ENCODE data around the gene ZFP36L2. TPM values are rescaled to one million over a fixed set of nuclear protein-coding genes. Genes with fewer than 3 reads are reported as not detected.

Gene ZFP36L2
- total and polyA plus RNA-seq, 10 of the 15 experiments (the other 5 are each of a cell fraction or from before 2014, with no cell fraction given) = 4.3 to 64.9 (median 19.5) TPM

GRCh38 chr2:43220760-43221123 is 5.7 kb downstream of the ZFP36L2 start:
- no peaks in the 10 kb centered on the region; a peak in 3 of 4 replicates for H3K36me3 ChIP-seq (ENCODE audit: control insufficient read depth in 2 of 2, insufficient read depth in 2 of 2, low read length in 1 of 2)
- ATAC-seq (no peak), DNase-seq (ENCODE audit: low read depth, low spot score) (no peak), FAIRE-seq (no peak)
- CTCF ChIA-PET = interaction anchor here (0.9 to 6.3 kb wide), 12 partner anchors 8 to 321 kb away, joined by 3 to 69 read pairs (median 6); no protein-coding TSS in a partner anchor
- H2AFZ ChIP-seq (ENCODE audit: control insufficient read depth, low read depth, low read length) = no peak overlapping the region
- H3K4me2 ChIP-seq (ENCODE audit: control insufficient read depth, insufficient read depth) = peak overlapping the region; percentile 99
- H4K20me1 ChIP-seq (ENCODE audit: control insufficient read depth, insufficient read depth) = no peaks in the 10 kb centered on the region
- H3K4me3 ChIP-seq = peak overlapping the region; percentile 81
- H3K9ac ChIP-seq (ENCODE audit: control insufficient read depth, insufficient read depth, low read length) = peak overlapping the region; percentile 82
- POLR2A ChIA-PET = interaction anchor here (0.6 to 3.7 kb wide), 9 partner anchors 8 to 263 kb away, joined by 3 to 30 read pairs (median 5); no protein-coding TSS in a partner anchor
- in situ Hi-C loops (cut with MboI) (no loop called here), intact Hi-C loops (cut with micrococcal nuclease; ENCODE audit: unreplicated experiment) (loop anchor here (2.0 to 10.0 kb wide), 3 partner anchors 26 to 366 kb away; no protein-coding TSS in a partner anchor)
- H3K9me3 ChIP-seq (replicated peaks; ENCODE audit: control insufficient read depth, insufficient read depth, low read length) = no peaks in the 10 kb centered on the region
- SMC1A ChIA-PET (ENCODE audit: uncharacterized antibody, unreplicated experiment) = interaction anchor here (0.6 to 11.4 kb wide), 9 partner anchors 9 to 619 kb away, joined by 3 to 147 read pairs (median 14); no protein-coding TSS in a partner anchor
- peaks cover 54% of the 10 kb centered on the region for H3K79me2 ChIP-seq (ENCODE audit: control insufficient read depth, insufficient read depth, low read length)
- no TSS peak for BruUV-seq (replicated peaks)
- H3K27me3 ChIP-seq (replicated peaks in 1 of 2; ENCODE audit: control insufficient read depth in 2 of 2, insufficient read depth in 2 of 2, low read length in 1 of 2) = no peaks in the 10 kb centered on the region
- WGBS (ENCODE audit: insufficient coverage, insufficient replicate concordance, low lambda C conversion rate, missing lambda C conversion rate) = 30% methylated on average over 5 of the region's 5 CpGs
- peak; percentile 59; the same call in 1 of the 2 replicates for TF ChIP-seq PAX5 (IDR thresholded peaks at IDR 0.05; ENCODE audit: borderline replicate concordance, low read depth, low read length)
- TF ChIP-seq, protein P1, sequence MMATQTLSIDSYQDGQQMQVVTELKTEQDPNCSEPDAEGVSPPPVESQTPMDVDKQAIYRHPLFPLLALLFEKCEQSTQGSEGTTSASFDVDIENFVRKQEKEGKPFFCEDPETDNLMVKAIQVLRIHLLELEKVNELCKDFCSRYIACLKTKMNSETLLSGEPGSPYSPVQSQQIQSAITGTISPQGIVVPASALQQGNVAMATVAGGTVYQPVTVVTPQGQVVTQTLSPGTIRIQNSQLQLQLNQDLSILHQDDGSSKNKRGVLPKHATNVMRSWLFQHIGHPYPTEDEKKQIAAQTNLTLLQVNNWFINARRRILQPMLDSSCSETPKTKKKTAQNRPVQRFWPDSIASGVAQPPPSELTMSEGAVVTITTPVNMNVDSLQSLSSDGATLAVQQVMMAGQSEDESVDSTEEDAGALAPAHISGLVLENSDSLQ (IDR thresholded peaks at IDR 0.05) = no peak
- peaks cover 31% of the 10 kb centered on the region for H3K4me1 ChIP-seq (ENCODE audit: control insufficient read depth, insufficient read depth, low read length)
- H3K27ac ChIP-seq (ENCODE audit: control insufficient read depth, insufficient read depth) = peak overlapping the region; percentile 88
- RAD21 ChIA-PET (ENCODE audit: unreplicated experiment) = interaction anchor here (0.6 to 5.2 kb wide), 16 partner anchors 8 to 393 kb away, joined by 3 to 46 read pairs (median 6); no protein-coding TSS in a partner anchor

DNA sequence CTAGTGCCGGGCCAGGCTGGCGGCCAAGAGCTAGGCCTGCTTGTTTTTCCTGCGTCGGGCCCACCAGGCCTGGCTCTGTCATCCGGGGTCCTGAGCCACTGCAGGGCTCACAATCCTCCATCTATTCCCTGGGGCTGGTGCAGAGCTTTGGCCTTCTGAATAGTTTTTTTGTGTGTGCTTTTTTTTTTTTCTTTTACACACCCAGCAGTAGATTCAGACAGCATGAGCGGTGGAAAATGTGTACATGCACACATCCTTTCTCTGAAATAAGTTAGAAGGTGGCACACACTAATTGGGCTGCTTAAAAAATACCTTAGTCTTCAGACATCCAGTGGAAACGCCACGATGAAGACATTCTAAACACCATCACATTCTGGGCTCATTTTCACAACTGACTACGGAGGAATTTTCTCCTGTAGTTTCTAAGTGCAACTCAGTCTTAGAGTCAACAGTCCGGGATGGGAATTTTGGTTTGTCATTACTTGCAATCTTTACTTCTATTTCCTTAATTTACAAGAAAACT is 6.1 kb downstream of the ZFP36L2 start:
- H3K79me2 ChIP-seq (ENCODE audit: control insufficient read depth, insufficient read depth, low read length) = peaks cover 49% of the 10 kb centered on the region
- ChIA-PET CTCF (interaction anchor here (0.9 to 6.3 kb wide), 9 partner anchors 9 to 321 kb away, joined by 3 to 69 read pairs (median 6); no protein-coding TSS in a partner anchor), POLR2A (interaction anchor here (0.7 to 3.7 kb wide), 8 partner anchors 9 to 407 kb away, joined by 3 to 30 read pairs (median 4); no protein-coding TSS in a partner anchor), RAD21 (ENCODE audit: unreplicated experiment) (interaction anchor here (0.6 to 5.2 kb wide), 16 partner anchors 9 to 392 kb away, joined by 3 to 46 read pairs (median 6); no protein-coding TSS in a partner anchor), SMC1A (ENCODE audit: uncharacterized antibody, unreplicated experiment) (interaction anchor here (0.7 to 11.4 kb wide), 7 partner anchors 9 to 619 kb away, joined by 3 to 147 read pairs (median 16); no protein-coding TSS in a partner anchor)
- H3K27me3 ChIP-seq (replicated peaks in 1 of 2; ENCODE audit: control insufficient read depth in 2 of 2, insufficient read depth in 2 of 2, low read length in 1 of 2) = no peaks in the 10 kb centered on the region
- peak overlapping the region; percentile 82 for H3K9ac ChIP-seq (ENCODE audit: control insufficient read depth, insufficient read depth, low read length)
- peak overlapping the region; percentile 88 for H3K27ac ChIP-seq (ENCODE audit: control insufficient read depth, insufficient read depth)
- FAIRE-seq = no peak
- no peaks in the 10 kb centered on the region for H4K20me1 ChIP-seq (ENCODE audit: control insufficient read depth, insufficient read depth)
- in situ Hi-C loops (cut with MboI) (no loop called here), intact Hi-C loops (cut with micrococcal nuclease; ENCODE audit: unreplicated experiment) (loop anchor here (2.0 to 10.0 kb wide), 3 partner anchors 25 to 365 kb away; no protein-coding TSS in a partner anchor)
- peak overlapping the region; percentile 89 for H2AFZ ChIP-seq (ENCODE audit: control insufficient read depth, low read depth, low read length)
- no peak for DNase-seq (ENCODE audit: low read depth, low spot score)
- WGBS (ENCODE audit: insufficient coverage, insufficient replicate concordance, low lambda C conversion rate, missing lambda C conversion rate) = 5% methylated on average over 10 of the region's 10 CpGs
- H3K4me2 ChIP-seq (ENCODE audit: control insufficient read depth, insufficient read depth) = peak overlapping the region; percentile 99
- H3K9me3 ChIP-seq (replicated peaks; ENCODE audit: control insufficient read depth, insufficient read depth, low read length) = no peaks in the 10 kb centered on the region
- no peaks in the 10 kb centered on the region; a peak in 3 of 4 replicates for H3K36me3 ChIP-seq (ENCODE audit: control insufficient read depth in 2 of 2, insufficient read depth in 2 of 2, low read length in 1 of 2)
- ATAC-seq = no peak
- H3K4me1 ChIP-seq (ENCODE audit: control insufficient read depth, insufficient read depth, low read length) = peaks cover 31% of the 10 kb centered on the region
- no TSS peak for BruUV-seq (replicated peaks)
- H3K4me3 ChIP-seq = peak overlapping the region; percentile 81
- TF ChIP-seq CREM (IDR thresholded peaks at IDR 0.05; ENCODE audit: low read depth) (0 out of 2 replicates have a peak, but pooled peaks have one; percentile 6), SMARCA5 (IDR thresholded peaks at IDR 0.05) (0 out of 2 replicates have a peak, but pooled peaks have one; percentile 41), ZNF217 (IDR thresholded peaks at IDR 0.05) (no peak), E4F1 (IDR thresholded peaks at IDR 0.05; ENCODE audit: borderline replicate concordance, partially characterized antibody) (no peak), POU2F2 (IDR thresholded peaks at IDR 0.05; ENCODE audit: borderline replicate concordance, low read depth, low read length) (no peak), GATAD2B (conservative IDR thresholded peaks at IDR 0.05; ENCODE audit: low read depth) (no peak), NRF1 (conservative IDR thresholded peaks at IDR 0.05; ENCODE audit: low read depth, low read length) (no peak)
- TF ChIP-seq, protein P2, sequence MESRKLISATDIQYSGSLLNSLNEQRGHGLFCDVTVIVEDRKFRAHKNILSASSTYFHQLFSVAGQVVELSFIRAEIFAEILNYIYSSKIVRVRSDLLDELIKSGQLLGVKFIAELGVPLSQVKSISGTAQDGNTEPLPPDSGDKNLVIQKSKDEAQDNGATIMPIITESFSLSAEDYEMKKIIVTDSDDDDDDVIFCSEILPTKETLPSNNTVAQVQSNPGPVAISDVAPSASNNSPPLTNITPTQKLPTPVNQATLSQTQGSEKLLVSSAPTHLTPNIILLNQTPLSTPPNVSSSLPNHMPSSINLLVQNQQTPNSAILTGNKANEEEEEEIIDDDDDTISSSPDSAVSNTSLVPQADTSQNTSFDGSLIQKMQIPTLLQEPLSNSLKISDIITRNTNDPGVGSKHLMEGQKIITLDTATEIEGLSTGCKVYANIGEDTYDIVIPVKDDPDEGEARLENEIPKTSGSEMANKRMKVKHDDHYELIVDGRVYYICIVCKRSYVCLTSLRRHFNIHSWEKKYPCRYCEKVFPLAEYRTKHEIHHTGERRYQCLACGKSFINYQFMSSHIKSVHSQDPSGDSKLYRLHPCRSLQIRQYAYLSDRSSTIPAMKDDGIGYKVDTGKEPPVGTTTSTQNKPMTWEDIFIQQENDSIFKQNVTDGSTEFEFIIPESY (IDR thresholded peaks at IDR 0.05) = no peak
